NCI-H1694 (cell line): ENCODE measurements around the gene CIBAR2.
"Not testable (repeated sequence)": the region's sequence is repeated elsewhere in the genome, so short reads cannot be mapped to it uniquely, and the experiment has no call there.

Experiments used
- DNase-seq: peaks from one replicate; lab custom pipeline; 2025; lab: John Stamatoyannopoulos, UW

Gene CIBAR2

GRCh38 chr16:85062845-85063244 lies 49.4 kb downstream of the CIBAR2 start:
- no peak for DNase-seq

GRCh38 chr16:85062323-85062722 lies 49.9 kb downstream of the CIBAR2 start:
- DNase-seq: no peak

GRCh38 chr16:85061566-85061965 lies 50.7 kb downstream of the CIBAR2 start:
- no peak for DNase-seq

- DNase-seq: no peak
These were observed 53.4 kb downstream of the CIBAR2 start for GRCh38 chr16:85058909-85059308.

- no peak for DNase-seq
These were observed 54.3 kb downstream of the CIBAR2 start for GRCh38 chr16:85057948-85058347.

- DNase-seq: no peak
These were observed 54.9 kb downstream of the CIBAR2 start for GRCh38 chr16:85057212-85057889.

GRCh38 chr16:85056211-85056748 lies 56.0 kb downstream of the CIBAR2 start:
- DNase-seq: no peak

GRCh38 chr16:85055493-85056210 lies 56.6 kb downstream of the CIBAR2 start:
- no peak for DNase-seq

- no peak for DNase-seq
These were observed 57.3 kb downstream of the CIBAR2 start for GRCh38 chr16:85054948-85055492.

- not testable (repeated sequence) for DNase-seq
These were observed 58.0 kb downstream of the CIBAR2 start for GRCh38 chr16:85054321-85054720.

GRCh38 chr16:85052536-85052935 lies 59.7 kb downstream of the CIBAR2 start:
- DNase-seq: no peak

GRCh38 chr16:85051683-85052082 lies 60.6 kb downstream of the CIBAR2 start:
- DNase-seq: no peak

GRCh38 chr16:85051067-85051581 lies 61.1 kb downstream of the CIBAR2 start:
- no peak for DNase-seq

GRCh38 chr16:85049706-85050305 lies 62.5 kb downstream of the CIBAR2 start:
- no peak for DNase-seq

GRCh38 chr16:85048921-85049562 lies 63.2 kb downstream of the CIBAR2 start:
- DNase-seq: peak; percentile 23
